Right lobe of liver (tissue), 6 donors: Measurements from ENCODE around the gene SBK2. TPM values are rescaled to one million over a fixed set of nuclear protein-coding genes. Genes with fewer than 3 reads are reported as not detected.

ENCODE experiments used
- ATAC-seq, 4 donors: fragments of 200-7000 bp; cut with Tn5 transposase; one replicate each; pipeline ENCODE4 v1.9.1; 2020; ENCODE audit warnings: mild to moderate bottlenecking in 4 of 4, moderate library complexity in 4 of 4
- DNase-seq, 3 donors: peaks; one replicate each; pipeline ENCODE4 v3.0.0-alpha.2; 2020
- H3K27ac ChIP-seq, 3 donors: fragments of 200-600 bp; one replicate each; pipeline ENCODE4 v1.8.0; 2022
- H3K27me3 ChIP-seq, 2 donors: fragments of 200-600 bp; one replicate each; pipeline ENCODE4 v1.8.0; 2022
- H3K36me3 ChIP-seq, 4 donors: fragments of 200-600 bp; sonication (generic) in 1 of 4; one replicate each; pipeline versions ENCODE4 v1.5.1 to v1.8.0; 2017 to 2022; ENCODE audit warnings: control low read depth in 1 of 4
- H3K4me1 ChIP-seq, 4 donors: fragments of 200-600 bp; sonication (generic) in 1 of 4; one replicate each; pipeline versions ENCODE4 v1.5.1 to v1.8.0; 2017 to 2022; ENCODE audit warnings: control low read depth in 1 of 4
- H3K4me3 ChIP-seq, 3 donors: fragments of 200-600 bp; one replicate each; pipeline ENCODE4 v1.8.0; 2022
- H3K9me3 ChIP-seq, 4 donors: fragments of 200-600 bp; sonication (generic) in 1 of 4; one replicate each; pipeline versions ENCODE4 v1.5.1 to v1.8.0; 2017 to 2022; ENCODE audit warnings: control low read depth in 1 of 4
- CTCF ChIP-seq, 4 donors: fragments of 200-600 bp in 3 of 4; fragments of 450-650 bp in 1 of 4; IDR thresholded peaks; one replicate each; pipeline versions ENCODE4 v1.5.1 to v1.8.0; 2016 to 2022; ENCODE audit warnings: antibody characterized with exemption in 4 of 4, mild to moderate bottlenecking in 2 of 4
- POLR2A ChIP-seq: fragments of 450-650 bp; IDR thresholded peaks from one replicate; pipeline ENCODE4 v1.6.1; 2017; ENCODE audit warnings: antibody characterized with exemption, mild to moderate bottlenecking
- WGBS: methylation state at CpG from one replicate; pipeline ENCODE4 v1.1.6; 2018; ENCODE audit warnings: low coverage, low lambda C conversion rate; ENCODE audit not compliant: insufficient coverage; ENCODE audit errors: missing lambda C conversion rate; 5-methylcytosine and 5-hydroxymethylcytosine counted together
- intact Hi-C, 2 donors: fragments of 100-400 bp; cut with DNase I; formaldehyde crosslinking; loops; one replicate each; pipeline versions ENCODE4 v1.11.2 to v1.14.1; 2022
- total RNA-seq, 6 experiments: library from RNA; depleted of rRNA in 2 of 6; stranded (reverse); fragments of >200 nt in 2 of 6; fragmentation: NEBNext Ultra II Directional in 3 of 6; extraction: Animal tissue kit (Norgen Biotek cat#: 25700) in 3 of 6; gene quantifications; one replicate each; pipeline versions ENCODE4 v1.1.0 to v1.2.4, GENCODE V29; 2016 to 2023
- donor health status: DM: no; HTN: yes; CAD: no.
- donor health status: DM: no; HTN: no; CAD: no.
- donor health status: DM: no; HTN: no; CAD: no.
- donor health status: DM: no; HTN: yes; CAD: no.
- donor health status: DM: no; HTN: yes; CAD: no.

Gene SBK2
- total RNA-seq, 6 experiments from 2014 or later: not detected

GRCh38 chr19:55516878-55517620, 19.9 kb downstream of the SBK2 start:
- H3K4me1 ChIP-seq: no peaks in the 10 kb centered on the region
- intact Hi-C loops: loop anchor here (5.0 kb wide), 2 partner anchors 90 to 115 kb away; partner anchors contain the start of gene ZNF865 (in 1 of the 2)
- H3K27ac ChIP-seq: peak overlapping the region; percentile 81 to 88 (median 87)
- 1% methylated on average over 21 of the region's 61 CpGs for WGBS
- H3K27me3 ChIP-seq: no peaks in the 10 kb centered on the region
- TF ChIP-seq CTCF (IDR thresholded peaks at IDR 0.05) (peak; percentile 63 to 94 (median 80)), POLR2A (peak; percentile 40)
- no peaks in the 10 kb centered on the region for H3K36me3 ChIP-seq
- DNase-seq (peak; percentile 94 to 95 (median 94)), ATAC-seq (peak; percentile 100)
- H3K9me3 ChIP-seq: no peaks in the 10 kb centered on the region
- peak overlapping the region; percentile 49 to 60 (median 55) for H3K4me3 ChIP-seq

- intact Hi-C loops: no loop called here
Observed at GRCh38 chr19:55508120-55508519, 28.8 kb downstream of the SBK2 start.

GRCh38 chr19:55504981-55505380, 32.0 kb downstream of the SBK2 start:
- DNase-seq: no peak
- TF ChIP-seq CTCF (IDR thresholded peaks at IDR 0.05): no peak
- no peak for TF ChIP-seq POLR2A
- no peak overlapping the region for H3K27ac ChIP-seq
- H3K27me3 ChIP-seq: no peaks in the 10 kb centered on the region
- 69% methylated on average over 11 of the region's 11 CpGs for WGBS
- intact Hi-C loops: no loop called here
- ATAC-seq: no peak
- H3K9me3 ChIP-seq: no peaks in the 10 kb centered on the region
- H3K4me3 ChIP-seq: no peak overlapping the region
- H3K36me3 ChIP-seq: no peaks in the 10 kb centered on the region
- H3K4me1 ChIP-seq: no peaks in the 10 kb centered on the region

More at GRCh38 chr19:55508120-55508519, 28.8 kb downstream of the SBK2 start:
- TF ChIP-seq CTCF (IDR thresholded peaks at IDR 0.05) (no peak), POLR2A (no peak)
- no peak overlapping the region for H3K4me3 ChIP-seq
- H3K36me3 ChIP-seq: no peaks in the 10 kb centered on the region
- H3K9me3 ChIP-seq: no peaks in the 10 kb centered on the region
- no peaks in the 10 kb centered on the region for H3K27me3 ChIP-seq
- DNase-seq (no peak), ATAC-seq (no peak)
- no peak overlapping the region for H3K27ac ChIP-seq
- no peaks in the 10 kb centered on the region for H3K4me1 ChIP-seq
- 58% methylated on average over 9 of the region's 10 CpGs for WGBS

- Histone ChIP-seq H3K9me3 (no peaks in the 10 kb centered on the region), H3K36me3 (no peaks in the 10 kb centered on the region), H3K27me3 (no peaks in the 10 kb centered on the region), H3K27ac (no peak overlapping the region), H3K4me1 (no peaks in the 10 kb centered on the region), H3K4me3 (peak overlapping the region in 2 of 3 donors; percentile 28 to 45)
- 29% methylated on average over 13 of the region's 13 CpGs for WGBS
- intact Hi-C loops: no loop called here
- ATAC-seq (no peak), DNase-seq (no peak)
- TF ChIP-seq CTCF (IDR thresholded peaks at IDR 0.05): no peak
- TF ChIP-seq POLR2A: no peak
Observed at GRCh38 chr19:55504252-55504603, 32.7 kb downstream of the SBK2 start.
